ENCODE data around the gene ONECUT3.

The ONECUT3 gene

DNA sequence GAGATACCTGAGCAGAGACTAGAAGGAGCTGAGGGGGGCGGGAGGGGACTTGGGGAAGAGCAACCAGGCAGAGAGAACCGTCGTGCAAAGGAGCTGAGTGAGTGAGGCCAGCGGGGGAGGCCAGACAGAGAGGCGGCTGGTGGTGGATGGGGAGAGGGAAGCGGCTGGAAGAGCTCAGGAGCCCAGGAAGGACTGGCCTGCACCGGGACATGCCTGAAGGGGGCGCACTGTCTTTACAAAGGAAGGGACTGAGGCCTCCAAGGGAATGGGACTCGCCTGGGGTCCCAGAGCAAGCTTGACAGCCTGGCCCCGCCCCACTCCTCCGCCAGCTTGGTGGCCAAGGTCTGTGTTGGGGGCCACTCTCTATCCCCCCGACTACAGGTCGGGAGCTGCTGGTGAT, 14.9 kb downstream of the ONECUT3 start:
- no peak for DNase-seq (ENCODE audit: low read depth in 2 of 2)

DNA sequence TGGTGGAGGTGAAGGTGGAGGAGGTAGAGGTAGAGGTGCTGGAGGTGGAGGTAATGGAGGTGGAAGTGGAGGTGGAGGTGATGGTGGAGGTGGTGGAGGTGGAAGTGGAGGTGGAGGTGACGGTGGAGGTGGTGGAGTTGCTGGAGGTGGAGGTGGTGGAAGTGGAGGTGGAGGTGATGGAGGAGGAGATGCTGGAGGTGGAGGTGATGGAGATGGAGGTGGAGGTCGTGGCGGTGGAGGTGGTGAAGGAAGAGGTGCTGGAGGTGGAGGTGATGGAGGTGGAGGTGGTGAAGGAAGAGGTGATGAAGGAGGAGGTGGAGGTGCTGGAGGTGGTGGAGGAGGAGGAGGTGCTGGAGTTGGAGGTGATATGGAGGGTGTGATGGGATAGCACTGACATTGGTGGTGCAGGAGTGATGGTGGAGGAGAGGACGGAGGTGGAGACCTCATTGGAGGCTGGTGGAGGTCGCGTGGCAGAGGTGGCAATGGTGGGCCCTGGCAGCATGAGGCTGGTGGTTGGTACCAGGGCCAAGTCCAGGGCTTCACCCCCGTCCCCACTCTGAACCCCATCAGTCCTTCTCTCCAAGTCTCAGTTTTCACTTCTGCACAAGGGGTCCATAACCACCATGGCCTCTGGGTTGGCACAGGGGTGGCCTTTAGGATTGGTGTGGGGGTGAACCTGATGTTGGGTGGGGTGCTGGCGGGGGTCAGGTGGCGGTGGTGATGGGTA, 15.8 kb downstream of the ONECUT3 start:
- DNase-seq (ENCODE audit: low read depth in 2 of 2): no peak

DNA sequence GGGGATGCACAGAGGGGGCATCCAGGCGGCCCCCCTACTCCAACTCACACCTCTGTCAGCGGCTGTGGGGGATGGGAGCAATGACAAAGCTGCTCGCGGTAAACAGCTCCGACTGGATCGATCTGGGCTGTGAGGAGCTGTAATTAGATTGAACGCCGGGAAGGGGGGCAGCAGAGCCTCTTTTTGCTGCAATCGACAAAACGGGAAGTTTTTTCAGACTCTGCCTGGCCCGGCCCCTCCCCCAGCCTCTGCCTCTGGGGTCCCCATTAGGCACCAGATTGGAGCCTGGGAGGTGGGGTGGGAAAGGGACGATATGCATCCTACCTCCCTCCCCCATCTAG, 16.3 kb downstream of the ONECUT3 start:
- DNase-seq (ENCODE audit: low read depth in 2 of 2): no peak

DNA sequence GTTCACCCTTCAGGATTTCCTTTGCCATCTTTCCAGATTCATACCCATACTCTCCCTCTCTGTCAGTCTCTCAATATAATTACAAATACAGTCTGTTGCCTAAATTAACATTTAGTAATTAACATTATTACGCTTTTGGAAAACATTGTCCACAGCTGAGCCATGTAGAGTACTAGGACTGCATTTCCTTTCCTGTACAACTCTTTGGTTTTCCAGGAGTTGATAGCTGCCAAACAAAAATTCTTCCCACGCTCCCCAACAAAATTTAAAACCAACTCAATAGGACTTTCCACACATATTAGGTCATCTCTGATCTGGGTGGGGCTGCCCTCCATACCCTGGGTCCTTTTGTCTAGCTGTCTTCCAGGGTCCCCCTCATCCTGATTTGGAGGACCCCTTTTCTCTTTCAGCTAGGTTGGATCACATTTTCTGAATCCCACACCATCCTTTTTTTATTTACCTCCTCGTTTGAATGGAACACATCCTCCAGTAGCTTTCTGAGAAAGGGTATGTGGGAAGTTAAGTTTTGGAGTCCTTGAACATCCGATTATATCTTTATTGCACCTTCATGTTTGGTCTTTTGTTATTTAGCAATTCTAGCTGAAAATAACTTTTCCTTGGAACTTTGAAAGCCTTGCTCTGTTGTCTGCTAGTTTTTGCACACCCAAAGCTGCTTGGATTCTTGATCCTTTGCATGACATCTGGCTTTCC, 17.7 kb downstream of the ONECUT3 start:
- DNase-seq (ENCODE audit: low read depth in 2 of 2): no peak

DNA sequence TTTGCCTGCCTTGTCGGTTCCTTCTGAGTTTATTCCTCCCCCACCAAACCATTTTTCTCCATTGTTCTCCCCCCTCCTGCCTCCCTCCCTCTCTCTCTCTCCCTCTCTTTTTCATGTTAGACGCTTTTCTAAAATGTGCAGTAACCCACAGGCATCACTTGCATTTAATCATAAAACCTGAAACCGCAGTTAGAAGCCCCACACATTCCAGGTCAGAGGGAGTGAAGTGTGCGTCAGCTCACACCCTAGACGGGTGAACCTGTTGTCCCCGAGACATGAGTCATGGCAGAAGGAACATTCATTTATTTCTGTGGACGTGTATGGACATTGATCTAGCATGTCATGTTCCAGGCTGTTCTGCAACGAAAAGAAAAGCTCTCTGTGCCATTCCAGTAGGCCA, 19.9 kb downstream of the ONECUT3 start:
- no peak for DNase-seq (ENCODE audit: low read depth in 2 of 2)

DNA sequence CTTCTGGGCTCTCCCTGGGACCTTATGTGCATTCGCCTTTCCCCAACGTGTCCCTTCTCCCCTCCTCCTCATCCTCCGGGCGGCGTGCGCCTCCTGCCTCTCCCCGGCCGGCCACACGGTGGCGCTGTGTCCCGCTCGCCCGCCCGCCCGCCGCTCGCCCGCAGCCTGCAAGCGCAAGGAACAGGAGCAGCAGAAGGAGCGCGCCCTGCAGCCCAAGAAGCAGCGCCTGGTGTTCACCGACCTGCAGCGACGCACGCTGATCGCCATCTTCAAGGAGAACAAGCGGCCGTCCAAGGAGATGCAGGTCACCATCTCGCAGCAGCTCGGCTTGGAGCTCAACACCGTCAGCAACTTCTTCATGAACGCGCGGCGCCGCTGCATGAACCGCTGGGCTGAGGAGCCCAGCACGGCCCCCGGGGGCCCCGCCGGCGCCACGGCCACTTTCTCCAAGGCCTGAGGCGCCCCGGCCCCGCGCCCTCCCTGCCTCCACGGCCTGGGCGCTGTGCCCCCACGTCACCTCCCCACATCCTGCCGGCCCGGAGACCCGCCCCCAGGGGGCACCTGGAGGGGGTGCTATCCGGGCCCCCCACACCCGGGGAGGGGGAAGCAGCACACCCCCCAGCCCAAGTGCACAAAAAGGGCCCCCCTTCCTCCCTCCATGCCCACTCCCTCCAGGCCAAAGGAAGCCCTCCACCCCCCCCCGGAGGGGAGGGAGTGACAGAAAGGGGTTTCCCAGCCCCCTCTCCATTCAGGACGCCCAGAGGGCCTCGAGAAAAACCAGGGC, 21.9 kb downstream of the ONECUT3 start:
- DNase-seq (ENCODE audit: low read depth in 2 of 2): no peak

DNA sequence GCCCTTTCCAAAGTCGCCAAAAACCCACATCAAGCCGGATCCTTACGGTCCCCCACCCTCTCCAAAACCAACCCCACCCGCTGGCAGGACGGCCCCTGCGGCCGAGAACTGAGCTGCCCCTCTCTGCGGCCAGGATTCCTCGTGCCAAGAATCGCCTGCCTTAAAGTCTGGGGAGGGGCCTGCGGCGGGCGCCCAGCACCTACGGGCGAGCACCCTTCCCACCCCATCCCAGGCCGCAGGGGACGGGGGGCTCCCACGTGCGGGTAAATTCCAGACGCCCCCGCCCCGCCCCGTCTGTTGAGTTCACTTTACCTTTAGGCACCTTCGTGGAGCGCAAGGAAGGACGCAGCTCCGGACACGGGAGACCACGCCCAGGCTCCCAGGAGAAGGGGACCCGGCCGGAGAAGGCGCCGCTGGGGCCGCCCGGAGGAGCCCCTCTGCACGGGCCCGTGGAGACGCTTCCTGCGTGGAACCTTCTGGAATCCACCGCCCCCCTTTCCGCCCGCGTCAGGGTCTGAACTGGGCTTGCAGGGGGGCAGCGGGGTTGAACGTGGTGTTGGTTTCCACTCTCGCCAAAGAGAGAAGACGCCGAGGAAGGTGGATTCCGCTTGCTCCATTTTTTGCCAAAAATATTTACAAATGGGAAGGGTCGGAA, 22.8 kb downstream of the ONECUT3 start:
- no peak for DNase-seq (ENCODE audit: low read depth in 2 of 2)

DNA sequence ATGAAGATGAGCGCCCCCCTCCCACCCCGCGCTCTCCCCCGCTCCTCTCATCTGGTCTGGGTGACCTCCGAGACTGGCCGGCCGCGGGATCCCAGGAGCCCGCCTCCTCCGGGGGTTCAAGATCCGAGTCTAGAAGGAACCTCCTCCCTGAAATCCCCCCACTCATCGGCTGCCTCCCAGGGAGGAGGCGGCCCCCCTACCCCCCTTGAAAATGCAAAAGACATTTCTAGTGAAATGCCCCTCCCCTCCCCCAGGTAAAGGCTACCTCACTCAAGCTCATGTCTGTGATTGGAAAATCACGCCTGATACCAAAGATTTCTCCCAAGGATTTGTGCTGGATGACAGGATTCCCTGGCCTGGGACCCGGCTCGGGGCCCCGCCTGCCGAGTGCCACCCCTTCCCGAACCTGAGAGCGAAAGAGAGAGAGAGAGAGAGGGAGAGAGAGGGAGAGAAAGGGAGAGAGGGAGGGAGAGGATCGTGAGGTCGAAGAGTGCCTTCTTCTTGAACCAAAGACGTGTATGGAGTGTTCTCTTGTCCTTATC, 23.4 kb downstream of the ONECUT3 start:
- DNase-seq (ENCODE audit: low read depth in 2 of 2): no peak

DNA sequence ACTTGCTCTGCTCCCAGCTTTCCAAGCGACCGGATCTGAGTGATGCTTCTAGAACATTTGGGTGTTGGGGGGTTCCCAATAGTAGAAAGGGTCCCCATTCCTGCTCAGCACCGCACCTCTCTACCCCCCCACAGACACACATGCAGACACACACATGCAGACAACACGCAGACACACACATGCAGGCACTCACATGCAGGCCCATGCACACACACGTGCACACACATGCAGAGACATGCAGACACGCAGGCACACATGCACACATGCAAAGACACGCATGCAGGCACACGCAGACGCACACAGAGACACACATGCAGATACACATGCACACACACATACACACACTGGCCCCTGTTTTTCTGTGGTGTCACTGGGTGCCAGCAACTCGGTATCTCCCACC, 23.8 kb downstream of the ONECUT3 start:
- no peak for DNase-seq (ENCODE audit: low read depth in 2 of 2)

DNA sequence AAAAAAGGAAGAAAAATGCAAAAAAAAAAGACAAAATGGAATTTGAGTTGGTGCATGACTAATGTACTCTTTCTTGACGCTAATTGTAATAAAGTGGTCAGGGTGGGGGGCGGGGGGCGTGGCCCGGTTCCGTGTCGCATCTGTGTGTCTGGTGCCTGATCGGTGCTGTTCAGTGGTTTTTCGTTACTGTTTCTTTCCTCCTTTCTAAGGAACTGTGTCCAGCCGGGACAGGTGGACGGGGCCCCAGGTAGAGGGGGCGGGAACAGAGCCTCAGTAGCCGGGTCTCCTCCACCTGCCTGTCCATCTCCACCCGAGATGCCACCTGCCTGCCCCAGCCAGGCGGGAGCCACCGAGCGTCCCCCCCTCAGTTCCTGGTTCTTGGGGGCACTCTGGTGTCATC, 26.3 kb downstream of the ONECUT3 start:
- DNase-seq (ENCODE audit: low read depth in 2 of 2): no peak

DNA sequence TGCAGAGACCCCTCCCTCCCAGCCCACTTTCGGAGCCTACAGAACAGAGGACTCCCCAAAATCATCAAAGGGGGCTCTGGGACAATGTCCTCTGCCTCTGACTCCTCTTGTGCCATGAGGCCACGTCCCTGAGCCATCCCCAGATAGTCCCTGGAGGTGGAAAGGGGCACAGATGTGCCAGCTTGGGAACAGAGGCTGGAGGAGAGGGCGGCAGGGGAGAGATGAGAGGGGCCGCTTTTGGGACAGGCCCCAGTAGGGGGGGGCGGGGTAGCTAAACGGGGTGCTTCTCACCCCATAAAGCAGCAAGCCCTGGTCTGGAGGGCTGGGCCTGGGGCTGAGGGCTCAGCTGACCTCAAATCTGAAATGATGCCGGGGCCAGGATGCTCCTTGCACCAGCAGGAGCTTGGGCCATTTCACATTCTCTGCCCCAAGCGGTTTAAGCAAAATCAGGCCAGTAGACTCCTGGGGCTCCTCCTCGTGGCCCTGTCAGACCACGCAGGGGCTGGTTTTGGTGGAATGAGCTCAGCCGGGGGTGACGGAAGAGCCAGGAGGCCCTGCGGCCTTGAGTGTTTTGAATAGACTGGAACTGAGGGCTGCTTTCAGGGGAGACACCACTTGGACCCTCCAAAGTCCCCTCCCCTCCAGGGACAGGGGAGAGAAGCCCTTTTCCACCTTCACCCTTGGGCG, 27.1 kb downstream of the ONECUT3 start:
- no peak for DNase-seq (ENCODE audit: low read depth in 2 of 2)

DNA sequence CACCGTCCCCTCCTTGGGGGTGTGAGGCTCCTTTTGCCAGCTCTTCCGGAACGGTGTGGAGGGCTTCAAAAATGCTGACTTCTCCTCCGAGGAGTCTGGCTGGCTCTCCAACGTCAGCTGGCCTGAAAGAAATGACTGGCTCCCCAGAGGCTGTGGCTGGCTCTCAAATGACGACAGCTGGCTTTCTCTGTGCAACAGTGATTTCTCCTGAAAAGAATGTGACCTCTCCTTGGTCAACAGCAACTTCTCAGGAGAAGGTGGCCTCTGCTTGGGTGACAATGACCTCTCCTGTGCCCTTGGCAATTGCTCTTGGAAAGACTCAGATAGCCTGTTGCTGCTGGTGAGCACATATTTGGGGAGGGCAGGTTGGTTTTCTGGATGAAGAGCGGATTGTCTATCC, 29.2 kb downstream of the ONECUT3 start:
- no peak for DNase-seq (ENCODE audit: low read depth in 2 of 2)

DNA sequence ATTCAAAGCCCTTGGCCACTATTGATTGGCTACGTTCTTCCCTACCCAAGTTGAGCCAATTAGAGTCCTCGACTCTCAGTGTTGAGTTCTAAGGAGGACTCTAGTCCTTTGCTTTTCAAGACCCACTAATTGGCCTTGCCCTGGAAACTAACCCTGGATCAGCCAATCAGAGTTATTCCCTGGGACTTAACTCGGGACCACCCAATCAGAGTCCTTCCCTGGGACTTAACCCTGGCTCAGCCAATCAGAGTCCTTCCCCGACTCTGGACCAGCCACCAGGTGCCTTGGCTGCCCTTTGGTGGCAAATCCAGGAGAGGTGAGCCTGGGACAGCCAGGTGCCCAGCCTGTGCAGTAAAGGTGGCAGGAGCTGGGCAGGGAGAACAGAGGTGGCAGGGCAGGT, 30.0 kb downstream of the ONECUT3 start:
- DNase-seq (ENCODE audit: low read depth in 2 of 2): no peak

DNA sequence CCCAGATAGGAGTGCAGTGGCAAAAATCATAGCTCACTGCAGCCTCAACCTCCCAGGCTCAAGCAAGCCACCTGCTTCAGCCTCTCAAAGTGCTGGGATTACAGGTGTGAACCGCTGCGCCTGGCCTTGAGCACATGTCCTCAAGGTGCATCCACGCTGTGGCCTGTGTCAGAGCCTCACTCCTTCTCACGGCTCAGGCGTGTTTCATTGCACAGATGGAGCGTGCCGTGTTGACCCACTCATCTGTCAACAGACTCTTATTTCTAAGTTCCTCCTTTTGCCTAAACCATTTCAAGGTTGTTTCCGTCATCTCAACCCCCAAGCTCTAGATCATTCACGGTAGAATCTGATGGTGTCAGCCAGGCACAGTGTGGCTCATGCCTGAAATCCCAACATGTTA, 30.6 kb downstream of the ONECUT3 start:
- no peak for DNase-seq (ENCODE audit: low read depth in 2 of 2)

DNA sequence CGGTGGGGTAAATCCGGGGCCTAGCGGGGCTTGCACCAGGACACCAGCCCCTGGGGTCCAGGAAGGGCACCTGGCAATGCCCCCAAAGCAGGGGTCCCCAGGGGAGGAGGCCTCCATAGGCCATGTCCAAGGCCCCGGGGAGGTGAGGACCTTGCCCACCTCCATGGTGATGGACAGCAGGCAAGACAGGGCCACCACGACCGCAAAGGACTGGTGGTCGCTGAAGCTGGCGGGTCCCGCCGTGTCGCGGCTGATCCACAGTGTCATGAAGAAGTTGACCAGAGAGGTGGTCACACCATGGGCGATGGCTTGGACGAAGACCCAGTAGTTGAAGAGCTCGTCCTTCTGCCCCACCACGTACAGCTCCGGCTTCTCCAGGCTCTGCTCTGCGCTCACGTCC, 32.0 kb downstream of the ONECUT3 start:
- DNase-seq (ENCODE audit: low read depth in 2 of 2): no peak

DNA sequence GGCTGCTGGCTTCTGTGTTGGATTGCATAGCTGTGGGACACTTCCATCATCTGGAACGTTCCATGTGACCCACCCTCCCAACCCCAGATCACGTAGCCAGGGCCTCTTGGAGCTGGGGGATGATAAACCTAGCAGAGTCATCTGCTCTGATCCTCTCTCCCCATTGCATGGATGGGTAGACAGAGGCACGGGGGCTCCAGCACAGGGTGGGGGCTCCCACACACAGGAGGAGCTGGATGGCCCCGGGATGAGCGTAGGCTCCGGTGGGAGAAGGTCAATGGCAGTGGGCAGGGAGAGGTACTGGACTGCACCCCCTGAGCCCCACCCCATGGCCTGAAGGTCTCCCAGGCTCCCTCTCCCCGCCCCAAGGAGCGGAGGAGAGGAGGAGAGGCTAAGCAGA, 33.4 kb downstream of the ONECUT3 start:
- DNase-seq (ENCODE audit: low read depth in 2 of 2): no peak

DNA sequence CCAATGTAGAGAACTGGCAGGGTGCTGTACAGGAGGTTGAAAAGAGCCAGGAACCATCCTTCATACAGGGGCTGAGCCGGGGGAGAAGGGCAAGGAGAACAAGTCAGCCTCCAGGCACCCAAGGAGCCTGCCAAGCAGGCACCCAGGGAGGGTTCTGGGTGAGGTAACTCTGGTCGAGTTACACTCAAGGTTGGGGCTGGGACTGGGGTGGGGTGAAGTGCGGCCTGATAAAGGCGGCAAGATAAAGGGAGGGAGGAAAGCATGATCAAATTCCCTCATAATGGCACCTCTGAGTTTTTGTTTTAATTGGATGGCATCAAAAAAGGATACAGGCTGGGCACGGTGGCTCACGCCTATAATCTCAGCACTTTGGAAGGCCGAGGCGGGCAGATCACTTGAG, 33.8 kb downstream of the ONECUT3 start:
- no peak for DNase-seq (ENCODE audit: low read depth in 2 of 2)

DNA sequence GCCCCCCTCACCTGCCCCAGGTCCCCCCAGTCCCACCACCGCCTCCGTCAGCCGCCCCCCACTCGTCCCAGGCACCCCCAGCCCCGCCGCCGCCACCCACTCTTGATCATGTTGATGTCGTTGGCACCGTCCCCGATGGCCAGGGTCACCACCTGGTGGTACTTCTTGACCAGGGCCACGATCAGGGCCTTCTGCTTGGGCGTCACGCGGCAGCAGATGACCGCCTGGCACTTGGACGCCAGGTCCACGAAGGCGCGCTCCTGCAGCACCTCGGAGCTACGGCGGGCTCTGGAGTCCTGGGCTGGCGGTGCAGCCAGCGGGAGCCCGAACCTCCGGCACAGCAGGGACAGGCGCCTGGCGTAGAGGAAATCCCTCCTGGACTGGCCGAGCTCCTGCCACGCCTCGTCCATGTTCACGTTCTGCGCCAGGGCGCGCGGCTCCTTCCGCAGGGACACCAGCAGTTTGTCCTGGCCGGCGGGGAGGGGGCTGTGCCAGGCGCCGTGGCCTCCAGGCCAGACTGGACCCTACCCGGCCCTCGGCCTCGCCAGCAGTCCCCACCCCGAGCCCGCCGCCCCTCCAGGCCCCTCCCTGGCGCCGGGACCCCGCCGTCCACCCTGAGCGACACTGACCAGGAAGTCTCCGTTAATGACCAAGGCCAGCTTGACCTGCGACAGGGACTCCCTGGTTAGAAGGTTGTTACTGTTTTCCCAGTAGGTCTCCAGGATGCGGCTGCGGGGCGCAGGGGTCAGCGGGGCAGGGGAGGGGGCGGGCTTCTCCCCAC, 36.1 kb downstream of the ONECUT3 start:
- no peak for DNase-seq (ENCODE audit: low read depth in 2 of 2)

DNA sequence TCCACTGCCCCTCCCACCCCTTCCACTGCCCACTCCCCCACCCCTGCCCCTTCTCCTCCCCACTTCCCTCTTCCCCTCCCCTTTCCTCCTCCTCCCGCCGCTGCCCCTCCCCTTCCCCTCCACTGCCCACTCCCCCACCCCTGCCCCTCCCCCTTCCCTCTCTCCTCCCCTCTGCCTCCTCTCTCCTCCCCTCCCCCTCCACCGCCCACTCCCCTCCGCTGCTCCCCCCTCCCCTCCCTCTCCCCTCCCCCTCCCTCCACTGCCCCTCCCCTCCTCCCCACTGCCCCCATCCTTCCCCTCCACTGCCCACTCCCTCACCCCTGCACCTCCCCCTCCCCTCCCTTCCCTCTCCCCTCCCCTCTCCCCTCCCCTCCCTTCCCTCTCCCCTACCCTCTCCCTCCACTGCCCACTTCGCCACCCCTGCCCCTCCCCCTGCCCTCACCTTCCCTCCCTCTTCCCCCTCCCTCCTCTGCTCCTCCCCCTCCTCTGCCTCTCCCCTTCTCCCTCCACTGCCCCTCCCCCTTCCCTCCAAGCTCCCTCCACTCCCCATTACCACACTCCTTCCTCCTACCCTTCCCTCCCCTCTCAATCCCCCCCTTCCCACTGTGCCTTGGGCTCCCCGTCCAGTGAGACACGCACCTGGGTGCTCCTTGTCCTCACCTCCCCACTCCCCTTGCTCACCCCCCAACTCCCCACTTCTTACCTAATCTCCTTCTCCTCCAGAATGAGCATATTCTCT, 36.9 kb downstream of the ONECUT3 start:
- no peak for DNase-seq (ENCODE audit: low read depth in 2 of 2)

DNA sequence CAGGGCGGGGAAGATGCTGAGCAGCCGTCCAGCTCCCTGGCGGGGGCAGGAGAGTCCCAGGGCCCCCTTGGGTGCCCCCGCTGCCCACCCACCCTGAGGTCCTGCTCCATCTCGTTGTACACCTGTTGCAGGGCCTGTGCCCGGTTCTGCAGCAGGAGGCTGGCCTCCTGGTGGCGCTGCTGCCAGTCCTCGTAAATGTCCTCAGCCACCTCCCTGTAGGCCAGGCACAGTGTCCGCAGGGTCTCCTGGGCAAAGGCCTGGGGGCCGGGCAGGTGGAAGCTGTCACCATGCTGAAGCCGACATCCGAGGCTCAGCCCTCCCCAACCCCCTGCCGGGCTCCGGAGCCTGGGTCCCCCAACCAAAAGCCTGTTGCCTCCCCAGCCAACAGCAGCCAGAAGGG, 38.6 kb downstream of the ONECUT3 start:
- DNase-seq (ENCODE audit: low read depth in 2 of 2): no peak
